Progenitor cell of endocrine pancreas (in vitro differentiated cells): ENCODE data around the gene SH2D1B. TPM values are rescaled to one million over a fixed set of nuclear protein-coding genes. Genes with fewer than 3 reads are reported as not detected.

Source experiments
- DNase-seq: peaks from one replicate; pipeline ENCODE4 v3.0.0; 2021; ENCODE audit warnings: low spot score; ENCODE audit not compliant: unreplicated experiment
- H3K27ac Mint-ChIP-seq: 2 replicates; pipeline ENCODE4 v1.8.0; 2021; ENCODE audit warnings: mild to moderate bottlenecking, moderate library complexity, mixed read lengths
- H3K27me3 Mint-ChIP-seq: 2 replicates; pipeline ENCODE4 v1.8.0; 2021; ENCODE audit warnings: mixed read lengths
- H3K36me3 Mint-ChIP-seq: 2 replicates; pipeline ENCODE4 v1.8.0; 2022; ENCODE audit warnings: mixed read lengths; ENCODE audit not compliant: insufficient read depth
- H3K4me1 Mint-ChIP-seq: 2 replicates; pipeline ENCODE4 v1.8.0; 2021; ENCODE audit warnings: low read depth, mixed read lengths
- H3K4me3 Mint-ChIP-seq: 2 replicates; pipeline ENCODE4 v1.8.0; 2021; ENCODE audit warnings: low read depth, mild to moderate bottlenecking, moderate library complexity, mixed read lengths
- H3K9me3 Mint-ChIP-seq: 2 replicates; pipeline ENCODE4 v1.8.0; 2021; ENCODE audit warnings: low read depth, mixed read lengths
- CTCF ChIP-seq: fragments of 200-600 bp; sonication (generic); IDR thresholded peaks from one replicate; pipeline ENCODE4 v1.5.0; 2021; ENCODE audit warnings: antibody characterized with exemption, mild to moderate bottlenecking; ENCODE audit not compliant: unreplicated experiment
- total RNA-seq: library from RNA; stranded (reverse); gene quantifications from 2 replicates; pipeline ENCODE4 v1.2.1, GENCODE V29; 2021

The SH2D1B gene
- total RNA-seq, 1 donor from 2014 or later, result not detected

GRCh38 chr1:162386292-162387225 is 25.4 kb downstream of the SH2D1B start:
- Mint-ChIP-seq H3K4me1 (peaks cover 20% of the 10 kb centered on the region), H3K36me3 (no peaks in the 10 kb centered on the region), H3K9me3 (no peaks in the 10 kb centered on the region), H3K27me3 (peaks cover 4% of the 10 kb centered on the region), H3K4me3 (no peak overlapping the region), H3K27ac (no peak overlapping the region)
- DNase-seq, result no peak
- TF ChIP-seq CTCF, result no peak

- Mint-ChIP-seq H3K4me3 (no peak overlapping the region), H3K27ac (no peak overlapping the region)
- DNase-seq, result no peak
Observed at GRCh38 chr1:162385702-162386101, 26.2 kb downstream of the SH2D1B start.

GRCh38 chr1:162385280-162385623 is 26.7 kb downstream of the SH2D1B start:
- Mint-ChIP-seq H3K9me3 (no peaks in the 10 kb centered on the region), H3K27ac (no peak overlapping the region), H3K36me3 (no peaks in the 10 kb centered on the region), H3K4me1 (peaks cover 16% of the 10 kb centered on the region), H3K4me3 (no peak overlapping the region), H3K27me3 (peaks cover under 1% of the 10 kb centered on the region)
- TF ChIP-seq CTCF, result no peak
- no peak for DNase-seq

More at GRCh38 chr1:162385702-162386101, 26.2 kb downstream of the SH2D1B start:
- peaks cover 4% of the 10 kb centered on the region for H3K27me3 Mint-ChIP-seq
- peaks cover 19% of the 10 kb centered on the region for H3K4me1 Mint-ChIP-seq
- H3K9me3 Mint-ChIP-seq, result no peaks in the 10 kb centered on the region
- no peaks in the 10 kb centered on the region for H3K36me3 Mint-ChIP-seq
- TF ChIP-seq CTCF, result no peak

- H3K9me3 Mint-ChIP-seq, result no peaks in the 10 kb centered on the region
- H3K27me3 Mint-ChIP-seq, result no peaks in the 10 kb centered on the region
- H3K4me1 Mint-ChIP-seq, result peaks cover 13% of the 10 kb centered on the region
- H3K27ac Mint-ChIP-seq, result no peak overlapping the region
- H3K4me3 Mint-ChIP-seq, result no peak overlapping the region
- DNase-seq, result no peak
- no peak for TF ChIP-seq CTCF
- H3K36me3 Mint-ChIP-seq, result no peaks in the 10 kb centered on the region
Observed at GRCh38 chr1:162384601-162385279, 27.2 kb downstream of the SH2D1B start.

GRCh38 chr1:162384116-162384515 is 27.8 kb downstream of the SH2D1B start:
- H3K4me1 Mint-ChIP-seq, result peaks cover 9% of the 10 kb centered on the region

More at GRCh38 chr1:162384116-162384515, 27.8 kb downstream of the SH2D1B start:
- Mint-ChIP-seq H3K27me3 (no peaks in the 10 kb centered on the region), H3K27ac (no peak overlapping the region), H3K4me3 (no peak overlapping the region), H3K36me3 (no peaks in the 10 kb centered on the region), H3K9me3 (no peaks in the 10 kb centered on the region)
- TF ChIP-seq CTCF, result no peak
- DNase-seq, result no peak
